B cell (primary cell): Measurements from ENCODE around the gene AHNAK. TPM values are rescaled to one million over a fixed set of nuclear protein-coding genes. Genes with fewer than 3 reads are reported as not detected.

Experiments
- ATAC-seq: fragments of 200-7000 bp; cut with Tn5 transposase; one replicate; pipeline ENCODE4 v1.10.0; 2021; ENCODE audit warnings: low read depth, mild to moderate bottlenecking, moderate number of reproducible peaks, moderate library complexity
- CTCF ChIA-PET: fragments of 350-600 bp; sonication (Branson Sonifier 250); formaldehyde crosslinking; loops from one replicate; lab custom pipeline; 2021; ENCODE audit warnings: antibody characterized with exemption, inconsistent platforms; lab: Charles Lee
- POLR2A ChIA-PET: fragments of 350-600 bp; sonication (Branson Sonifier 250); formaldehyde crosslinking; loops from one replicate; lab custom pipeline; 2021; ENCODE audit warnings: antibody characterized with exemption; lab: Charles Lee
- DNase-seq: peaks from one replicate; pipeline ENCODE4 v3.0.0; 2013
- H2AFZ ChIP-seq: 2 replicates; pipeline ENCODE4 v1.6.1; 2012; ENCODE audit warnings: mild to moderate bottlenecking, low read depth, low read length; ENCODE audit not compliant: insufficient read depth, poor library complexity, severe bottlenecking
- H3K27ac ChIP-seq, 2 donors: 1 replicate in 1 of 2; 2 replicates in 1 of 2; pipeline ENCODE4 v1.5.1; 2012 to 2013; ENCODE audit warnings: low read length in 2 of 2, mild to moderate bottlenecking in 2 of 2, moderate library complexity in 1 of 2
- H3K27me3 ChIP-seq, 4 experiments: fragments of 200-600 bp in 1 of 4; sonication (generic) in 1 of 4; replicated peaks in 1 of 4; 1 replicate in 2 of 4; 2 replicates in 2 of 4; pipeline versions ENCODE4 v1.6.1 to v1.7.0; 2013 to 2016; ENCODE audit warnings: low read length in 3 of 4, mild to moderate bottlenecking in 2 of 4, mixed read lengths in 1 of 4, moderate library complexity in 1 of 4; ENCODE audit not compliant: insufficient read depth in 4 of 4, control insufficient read depth in 3 of 4; ENCODE audit errors: control extremely low read depth in 1 of 4
- H3K36me3 ChIP-seq, 2 experiments: replicated peaks in 1 of 2; 1 replicate in 1 of 2; 2 replicates in 1 of 2; pipeline versions ENCODE4 v1.6.1 to v1.7.1; 2013; ENCODE audit warnings: low read length in 1 of 2; ENCODE audit not compliant: insufficient read depth in 2 of 2, control insufficient read depth in 1 of 2; ENCODE audit errors: control extremely low read depth in 1 of 2, extremely low read depth in 1 of 2
- H3K4me1 ChIP-seq, 2 donors: fragments of 200-600 bp in 1 of 2; sonication (generic) in 1 of 2; 1 replicate in 1 of 2; 2 replicates in 1 of 2; pipeline versions ENCODE4 v1.5.1 to v1.6.1; 2013 to 2017; ENCODE audit warnings: low read length in 2 of 2; ENCODE audit not compliant: control insufficient read depth in 2 of 2, insufficient read depth in 2 of 2
- H3K4me2 ChIP-seq: replicated peaks from 2 replicates; pipeline ENCODE3; 2012; ENCODE audit warnings: mild to moderate bottlenecking, low read depth, low read length; ENCODE audit not compliant: poor library complexity, severe bottlenecking
- H3K4me3 ChIP-seq, 5 experiments: fragments of 200-600 bp in 1 of 5; sonication (generic) in 1 of 5; 1 replicate in 3 of 5; 2 replicates in 2 of 5; pipeline versions ENCODE4 v1.5.1 to v1.7.0; 2011 to 2016; ENCODE audit warnings: low read length in 4 of 5, mild to moderate bottlenecking in 4 of 5, low read depth in 2 of 5, control low read depth in 1 of 5, moderate library complexity in 1 of 5; ENCODE audit not compliant: insufficient read depth in 1 of 5; ENCODE audit errors: control extremely low read depth in 1 of 5, extremely low read depth in 1 of 5
- H3K79me2 ChIP-seq: fragments of 200-600 bp; sonication (generic); one replicate; pipeline ENCODE4 v1.6.0; 2016; ENCODE audit warnings: low read length; ENCODE audit not compliant: control insufficient read depth, insufficient read depth
- H3K9ac ChIP-seq: fragments of 200-600 bp; sonication (generic); 2 replicates; pipeline ENCODE4 v1.6.1; 2017; ENCODE audit warnings: mild to moderate bottlenecking, low read length, moderate library complexity
- H3K9me3 ChIP-seq, 3 donors: one replicate each; pipeline versions ENCODE4 v1.6.1 to v1.7.1; 2013; ENCODE audit warnings: low read length in 2 of 3; ENCODE audit not compliant: control insufficient read depth in 2 of 3, insufficient read depth in 1 of 3; ENCODE audit errors: control extremely low read depth in 1 of 3
- H4K20me1 ChIP-seq: 2 replicates; pipeline ENCODE4 v1.6.0; 2012; ENCODE audit warnings: mild to moderate bottlenecking, low read length; ENCODE audit not compliant: insufficient read depth, control insufficient read depth, poor library complexity, severe bottlenecking
- H3K27ac Mint-ChIP-seq: one replicate; pipeline ENCODE4 v1.8.0; 2021; ENCODE audit warnings: mixed read lengths
- H3K27me3 Mint-ChIP-seq: one replicate; pipeline ENCODE4 v1.8.0; 2021; ENCODE audit warnings: mixed read lengths
- H3K4me1 Mint-ChIP-seq: one replicate; pipeline ENCODE4 v1.8.0; 2021; ENCODE audit warnings: mixed read lengths
- H3K4me3 Mint-ChIP-seq: one replicate; pipeline ENCODE4 v1.8.0; 2021; ENCODE audit warnings: mixed read lengths
- H3K9me3 Mint-ChIP-seq: one replicate; pipeline ENCODE4 v1.8.0; 2022; ENCODE audit warnings: mixed read lengths; ENCODE audit not compliant: insufficient read depth
- EZH2 ChIP-seq: IDR thresholded peaks from 2 replicates; pipeline ENCODE4 v1.6.1; 2012; ENCODE audit warnings: borderline replicate concordance, low read depth, mild to moderate bottlenecking, moderate library complexity, low read length; ENCODE audit not compliant: insufficient read depth, poor library complexity, severe bottlenecking
- WGBS: methylation state at CpG from one replicate; pipeline ENCODE4 v1.1.5; 2013; ENCODE audit warnings: missing lambda C conversion rate; ENCODE audit not compliant: insufficient coverage; 5-methylcytosine and 5-hydroxymethylcytosine counted together
- intact Hi-C: fragments of 100-400 bp; cut with micrococcal nuclease; formaldehyde crosslinking; loops from one replicate; pipeline ENCODE4 v1.10.0; 2022
- polyA plus RNA-seq: library from polyadenylated mRNA; depleted of rRNA; stranded (reverse); fragments of >200 nt; gene quantifications from 2 replicates; pipeline ENCODE4 v1.2.3, GENCODE V29; 2012
- total RNA-seq, 2 donors: library from RNA; stranded (reverse); fragments of 120-200 nt in 1 of 2; gene quantifications; 1 replicate in 1 of 2; 2 replicates in 1 of 2; pipeline versions ENCODE4 v1.2.3 to v1.2.4, GENCODE V29; 2013 to 2022
- TF ChIP-seq, protein P1 (sequence below): fragments of 200-600 bp; IDR thresholded peaks from one replicate; pipeline ENCODE4 v1.8.0; 2022; ENCODE audit warnings: antibody characterized with exemption, mild to moderate bottlenecking

AHNAK gene
- total and polyA plus RNA-seq, 2 donors (not counting 1 experiment from before 2014, with no cell fraction given) = 63.7 to 229 TPM

DNA sequence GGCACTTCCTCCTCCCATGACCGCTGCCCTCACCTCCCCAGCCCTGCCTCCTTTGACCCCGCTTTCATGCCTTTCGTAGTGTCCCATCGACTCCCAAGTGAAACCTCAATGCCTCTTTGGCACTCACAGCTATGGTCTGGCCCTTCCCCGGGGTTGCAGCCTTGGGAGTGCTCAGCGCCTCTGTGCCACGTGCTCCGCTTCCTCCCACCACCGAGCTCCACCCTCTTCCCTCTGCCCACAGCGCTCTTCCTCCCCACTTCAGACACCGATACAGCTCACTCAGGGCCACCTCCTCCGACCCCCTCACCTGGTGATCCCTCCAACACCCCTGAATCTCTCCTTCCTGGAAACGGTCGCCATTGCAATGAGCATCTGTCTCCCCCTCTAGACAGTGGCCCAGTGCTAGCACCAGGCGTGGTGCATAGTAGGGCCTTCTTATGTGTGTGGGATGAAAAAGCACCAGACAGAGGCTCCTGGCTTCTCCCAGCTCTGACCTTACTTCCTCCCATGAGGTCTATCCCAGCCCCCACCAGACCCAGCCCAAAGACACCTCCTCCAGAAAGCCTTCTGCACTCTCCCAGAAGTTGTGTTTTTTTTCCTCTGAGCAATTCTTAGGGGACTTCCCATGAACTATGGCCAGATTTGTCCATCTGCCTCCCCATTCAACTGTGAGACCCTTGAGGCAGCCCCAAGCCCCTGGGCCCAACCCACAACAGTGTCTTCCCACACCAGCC lies 144.2 kb downstream of the AHNAK start:
- H3K27me3 Mint-ChIP-seq = peaks cover 18% of the 10 kb centered on the region
- H3K4me1 Mint-ChIP-seq = peaks cover 9% of the 10 kb centered on the region
- H3K27ac Mint-ChIP-seq = no peak overlapping the region
- POLR2A ChIA-PET = interaction anchor here (0.5 kb wide), 1 partner anchor 474 kb away, joined by 3 read pairs; no protein-coding TSS in a partner anchor
- no peaks in the 10 kb centered on the region for H3K9me3 Mint-ChIP-seq
- peak overlapping the region; percentile 84 for H2AFZ ChIP-seq
- H3K4me3 Mint-ChIP-seq = peak overlapping the region; percentile 34
- H3K27me3 ChIP-seq = peaks cover 0 to 8% (median 0%) of the 10 kb centered on the region in 4 experiments
- H3K4me1 ChIP-seq = peaks cover 9 to 11% of the 10 kb centered on the region in 2 donors
- no peaks in the 10 kb centered on the region for H3K9me3 ChIP-seq
- TF ChIP-seq, protein P1, sequence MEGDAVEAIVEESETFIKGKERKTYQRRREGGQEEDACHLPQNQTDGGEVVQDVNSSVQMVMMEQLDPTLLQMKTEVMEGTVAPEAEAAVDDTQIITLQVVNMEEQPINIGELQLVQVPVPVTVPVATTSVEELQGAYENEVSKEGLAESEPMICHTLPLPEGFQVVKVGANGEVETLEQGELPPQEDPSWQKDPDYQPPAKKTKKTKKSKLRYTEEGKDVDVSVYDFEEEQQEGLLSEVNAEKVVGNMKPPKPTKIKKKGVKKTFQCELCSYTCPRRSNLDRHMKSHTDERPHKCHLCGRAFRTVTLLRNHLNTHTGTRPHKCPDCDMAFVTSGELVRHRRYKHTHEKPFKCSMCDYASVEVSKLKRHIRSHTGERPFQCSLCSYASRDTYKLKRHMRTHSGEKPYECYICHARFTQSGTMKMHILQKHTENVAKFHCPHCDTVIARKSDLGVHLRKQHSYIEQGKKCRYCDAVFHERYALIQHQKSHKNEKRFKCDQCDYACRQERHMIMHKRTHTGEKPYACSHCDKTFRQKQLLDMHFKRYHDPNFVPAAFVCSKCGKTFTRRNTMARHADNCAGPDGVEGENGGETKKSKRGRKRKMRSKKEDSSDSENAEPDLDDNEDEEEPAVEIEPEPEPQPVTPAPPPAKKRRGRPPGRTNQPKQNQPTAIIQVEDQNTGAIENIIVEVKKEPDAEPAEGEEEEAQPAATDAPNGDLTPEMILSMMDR = no peak
- TF ChIP-seq EZH2 = no peak
- H3K27ac ChIP-seq = no peak overlapping the region
- DNase-seq (no peak), ATAC-seq (no peak)
- no peaks in the 10 kb centered on the region for H3K79me2 ChIP-seq
- WGBS = 21% methylated on average over 12 of the region's 15 CpGs
- CTCF ChIA-PET = interaction anchor here (1.3 kb wide), 1 partner anchor 22 kb away, joined by 4 read pairs; no protein-coding TSS in a partner anchor
- H4K20me1 ChIP-seq = no peaks in the 10 kb centered on the region
- no peak overlapping the region for H3K9ac ChIP-seq
- intact Hi-C loops = no loop called here
- peak overlapping the region in 1 of 5 experiments; percentile 33 for H3K4me3 ChIP-seq
- no peaks in the 10 kb centered on the region for H3K36me3 ChIP-seq
- H3K4me2 ChIP-seq = peak overlapping the region; percentile 66

DNA sequence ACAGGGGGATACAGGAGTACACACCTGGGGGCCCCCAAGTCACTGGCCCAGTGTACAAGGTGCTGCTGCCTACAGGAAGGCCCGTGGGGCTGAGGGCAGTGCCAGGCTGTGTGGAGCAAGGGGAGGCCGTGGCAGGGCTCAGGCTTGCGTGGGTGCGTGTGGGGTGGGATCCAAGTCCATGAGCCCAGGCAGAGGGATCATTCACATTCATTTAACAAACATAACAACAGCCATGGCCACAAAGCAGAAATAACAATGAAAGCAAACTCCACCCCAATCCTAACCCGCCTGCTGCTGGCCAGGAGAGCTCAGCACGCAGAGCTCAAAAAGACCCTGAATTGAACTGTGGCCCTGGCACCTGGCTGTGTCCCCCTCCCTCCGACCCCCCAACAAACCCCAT lies 144.8 kb downstream of the AHNAK start:
- Histone ChIP-seq H3K9me3 (no peaks in the 10 kb centered on the region), H3K27ac (no peak overlapping the region), H4K20me1 (no peaks in the 10 kb centered on the region), H3K79me2 (no peaks in the 10 kb centered on the region), H3K4me3 (peak overlapping the region in 1 of 5 experiments; percentile 33), H3K4me1 (peaks cover 9 to 11% of the 10 kb centered on the region in 2 donors), H2AFZ (peak overlapping the region; percentile 84), H3K4me2 (peak overlapping the region; percentile 66), H3K27me3 (peaks cover 0 to 8% (median 0%) of the 10 kb centered on the region in 4 experiments), H3K36me3 (no peaks in the 10 kb centered on the region), H3K9ac (no peak overlapping the region)
- Mint-ChIP-seq H3K4me1 (peaks cover 9% of the 10 kb centered on the region), H3K9me3 (no peaks in the 10 kb centered on the region), H3K27me3 (peaks cover 18% of the 10 kb centered on the region), H3K27ac (no peak overlapping the region), H3K4me3 (no peak overlapping the region)
- ATAC-seq = no peak
- 73% methylated on average over 7 of the region's 7 CpGs for WGBS
- ChIA-PET POLR2A (interaction anchor here (0.5 kb wide), 1 partner anchor 475 kb away, joined by 3 read pairs; no protein-coding TSS in a partner anchor), CTCF (interaction anchor here (1.3 kb wide), 1 partner anchor 23 kb away, joined by 4 read pairs; no protein-coding TSS in a partner anchor)
- DNase-seq = no peak
- TF ChIP-seq, protein P1 = no peak
- no peak for TF ChIP-seq EZH2
- intact Hi-C loops = no loop called here
